ENCODE results near the gene CMSS1.

DNA sequence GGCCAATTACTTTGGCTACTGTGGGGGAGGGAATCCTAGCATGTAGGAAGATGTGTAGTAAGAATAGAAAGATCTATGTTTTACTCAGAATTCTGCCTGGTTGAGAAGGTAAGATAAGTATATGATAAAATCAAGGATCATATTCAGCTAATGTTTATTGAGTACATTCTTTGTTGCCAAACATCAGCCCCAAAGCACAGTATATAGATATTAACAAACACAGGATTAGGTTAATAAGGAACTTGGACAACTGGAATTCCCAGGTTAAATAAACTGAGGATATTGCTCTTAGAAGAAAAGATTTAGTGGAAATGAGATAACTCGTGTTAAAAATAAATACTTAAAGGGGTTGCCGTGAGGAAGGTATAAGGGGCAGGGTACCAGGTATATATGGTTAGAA, 167.0 kb downstream of the CMSS1 start:
- TF ChIP-seq, protein P1, sequence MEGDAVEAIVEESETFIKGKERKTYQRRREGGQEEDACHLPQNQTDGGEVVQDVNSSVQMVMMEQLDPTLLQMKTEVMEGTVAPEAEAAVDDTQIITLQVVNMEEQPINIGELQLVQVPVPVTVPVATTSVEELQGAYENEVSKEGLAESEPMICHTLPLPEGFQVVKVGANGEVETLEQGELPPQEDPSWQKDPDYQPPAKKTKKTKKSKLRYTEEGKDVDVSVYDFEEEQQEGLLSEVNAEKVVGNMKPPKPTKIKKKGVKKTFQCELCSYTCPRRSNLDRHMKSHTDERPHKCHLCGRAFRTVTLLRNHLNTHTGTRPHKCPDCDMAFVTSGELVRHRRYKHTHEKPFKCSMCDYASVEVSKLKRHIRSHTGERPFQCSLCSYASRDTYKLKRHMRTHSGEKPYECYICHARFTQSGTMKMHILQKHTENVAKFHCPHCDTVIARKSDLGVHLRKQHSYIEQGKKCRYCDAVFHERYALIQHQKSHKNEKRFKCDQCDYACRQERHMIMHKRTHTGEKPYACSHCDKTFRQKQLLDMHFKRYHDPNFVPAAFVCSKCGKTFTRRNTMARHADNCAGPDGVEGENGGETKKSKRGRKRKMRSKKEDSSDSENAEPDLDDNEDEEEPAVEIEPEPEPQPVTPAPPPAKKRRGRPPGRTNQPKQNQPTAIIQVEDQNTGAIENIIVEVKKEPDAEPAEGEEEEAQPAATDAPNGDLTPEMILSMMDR (IDR thresholded peaks at IDR 0.05): no peak
- no peak for TF ChIP-seq POLR2A (IDR thresholded peaks at IDR 0.05)
